Activated CD8-positive, alpha-beta memory T cell treated with anti-CD3 and anti-CD28 coated beads, Interleukin-2, amount 50 U/mL, for 1 hour (primary cell): ENCODE measurements around the gene PFKFB4.
"Not testable (repeated sequence)": the region's sequence is repeated elsewhere in the genome, so short reads cannot be mapped to it uniquely, and the experiment has no call there.

Source experiments
- DNase-seq: peaks from one replicate; pipeline ENCODE4 v3.0.0-alpha.2; 2020; ENCODE audit errors: extremely low read depth

The PFKFB4 gene

GRCh38 chr3:48492461-48493202, 64.0 kb downstream of the PFKFB4 start:
- DNase-seq = no peak

DNA sequence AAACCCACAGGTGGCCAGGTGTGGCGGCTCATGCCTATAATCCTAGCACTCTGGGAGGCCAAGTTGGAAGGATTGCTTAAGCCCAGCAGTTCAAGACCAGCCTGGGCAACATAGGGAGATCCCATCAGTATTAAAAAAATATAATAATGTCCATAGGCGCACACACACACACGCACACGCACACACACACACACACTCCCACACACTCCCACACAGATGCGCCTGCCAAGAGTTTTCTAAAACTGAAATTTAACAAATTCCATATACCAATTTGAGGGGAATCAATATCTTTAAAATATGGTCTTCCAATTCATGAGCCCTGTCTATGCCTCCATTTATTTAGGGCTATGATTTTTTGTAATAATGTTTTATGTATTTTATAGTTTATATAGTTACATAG, 69.7 kb downstream of the PFKFB4 start:
- DNase-seq = no peak

GRCh38 chr3:48482822-48483221, 73.8 kb downstream of the PFKFB4 start:
- DNase-seq = not testable (repeated sequence)

DNA sequence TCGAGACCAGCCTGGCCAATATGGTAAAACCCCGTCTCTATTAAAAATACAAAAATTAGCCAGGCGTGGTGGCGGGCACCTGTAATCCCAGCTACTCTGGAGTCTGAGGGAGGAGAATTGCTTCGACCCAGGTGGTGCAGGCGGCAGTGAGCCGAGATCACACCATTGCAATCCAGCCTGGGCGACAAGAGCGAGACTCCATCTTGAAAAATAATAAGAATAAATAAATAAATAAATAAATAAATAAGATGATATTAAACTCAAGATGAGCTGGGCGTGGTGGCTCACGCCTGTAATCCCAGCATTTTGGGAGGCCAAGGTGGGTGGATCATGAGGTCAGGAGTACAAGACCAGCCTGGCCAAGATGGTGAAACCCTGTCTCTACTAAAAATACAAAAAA, 75.7 kb downstream of the PFKFB4 start:
- DNase-seq = not testable (repeated sequence)

GRCh38 chr3:48478626-48479555, 77.7 kb downstream of the PFKFB4 start:
- no peak for DNase-seq

GRCh38 chr3:48477959-48478520, 78.6 kb downstream of the PFKFB4 start:
- no peak for DNase-seq

DNA sequence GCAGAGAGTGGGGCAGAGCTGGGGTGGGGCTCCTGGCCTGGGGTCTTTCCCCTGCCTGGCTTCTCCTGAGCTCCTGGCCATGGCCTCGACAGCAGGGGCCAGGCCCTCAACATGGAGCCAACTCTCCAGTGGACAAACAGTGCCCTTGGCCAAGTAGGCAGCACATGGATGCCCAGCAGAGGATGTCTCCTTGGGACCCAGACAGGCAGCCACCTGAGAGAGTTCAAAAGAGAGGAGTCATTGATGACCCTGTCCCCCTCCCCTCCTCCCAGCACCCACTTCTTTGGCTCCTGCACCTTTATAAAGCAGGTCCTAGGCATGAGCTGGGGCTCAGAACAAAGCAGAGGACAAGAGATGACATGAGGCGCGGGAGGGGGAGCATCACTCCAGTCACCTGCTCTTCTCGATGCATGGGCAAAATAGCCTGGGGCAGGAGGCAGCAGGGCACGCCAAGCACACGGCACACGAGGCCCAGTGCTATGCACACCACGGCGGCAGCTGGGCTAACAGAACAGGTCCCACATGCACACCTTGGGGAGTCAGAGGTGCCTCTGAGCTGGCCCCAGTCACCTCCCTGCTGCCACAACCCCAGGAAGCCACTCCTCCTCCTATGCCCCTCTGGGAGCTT, 80.1 kb downstream of the PFKFB4 start:
- DNase-seq = no peak

DNA sequence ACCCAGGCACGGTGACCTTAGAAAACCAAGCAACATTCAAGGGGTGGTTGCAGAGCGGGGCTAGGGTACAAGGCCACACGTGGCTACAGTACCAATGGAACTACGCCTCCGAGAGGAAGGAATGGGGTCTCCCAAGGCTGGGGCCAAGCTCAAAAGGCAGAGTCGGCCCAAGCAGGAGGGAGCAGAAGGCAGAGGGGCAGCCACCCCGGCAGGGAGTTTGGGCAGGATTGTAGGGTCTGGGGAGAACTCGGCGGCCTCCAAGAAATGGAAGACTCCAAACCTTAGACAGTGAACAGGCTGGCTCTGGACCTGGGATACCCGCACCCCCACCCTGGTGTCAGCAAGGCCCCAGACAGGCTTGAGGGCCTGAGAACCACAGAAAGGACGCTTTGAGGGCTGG, 81.4 kb downstream of the PFKFB4 start:
- no peak for DNase-seq

DNA sequence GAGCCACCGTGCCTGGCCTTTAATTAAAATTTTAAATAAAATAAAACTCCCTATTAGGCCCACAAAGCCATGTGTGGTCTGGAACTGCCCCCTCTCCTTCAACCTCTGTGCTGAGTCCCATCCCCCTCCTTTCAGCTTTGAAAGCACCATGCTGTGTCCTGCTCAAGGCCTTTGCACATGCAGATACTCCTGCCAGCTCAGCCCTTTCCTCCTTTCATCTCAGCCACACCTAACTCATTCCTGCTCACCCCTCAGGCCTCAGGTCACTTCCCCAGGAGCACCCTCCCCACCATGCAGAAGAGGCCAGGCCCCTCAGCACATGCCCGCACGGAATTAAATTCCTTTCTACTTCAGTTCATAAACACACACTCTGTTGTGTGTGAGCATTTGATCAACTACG, 82.0 kb downstream of the PFKFB4 start:
- DNase-seq = no peak

DNA sequence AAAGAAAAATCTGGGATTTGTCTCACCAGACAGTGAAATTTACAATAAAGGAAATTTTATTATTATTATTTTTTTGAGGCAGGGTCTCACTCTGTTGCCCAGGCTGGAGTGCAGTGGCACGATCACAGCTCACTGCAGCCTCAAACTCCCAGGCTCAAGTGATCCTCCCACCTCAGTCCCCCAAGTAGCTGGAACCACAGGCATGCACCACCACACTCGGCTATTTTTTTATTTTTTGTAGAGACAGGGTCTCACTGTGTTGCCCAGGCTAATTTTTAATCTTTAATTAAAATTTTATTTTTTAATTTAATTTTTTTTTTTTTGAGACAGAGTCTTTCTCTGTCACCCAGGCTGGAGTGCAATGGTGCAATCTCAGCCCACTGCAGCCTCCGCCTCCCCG, 82.6 kb downstream of the PFKFB4 start:
- not testable (repeated sequence) for DNase-seq

DNA sequence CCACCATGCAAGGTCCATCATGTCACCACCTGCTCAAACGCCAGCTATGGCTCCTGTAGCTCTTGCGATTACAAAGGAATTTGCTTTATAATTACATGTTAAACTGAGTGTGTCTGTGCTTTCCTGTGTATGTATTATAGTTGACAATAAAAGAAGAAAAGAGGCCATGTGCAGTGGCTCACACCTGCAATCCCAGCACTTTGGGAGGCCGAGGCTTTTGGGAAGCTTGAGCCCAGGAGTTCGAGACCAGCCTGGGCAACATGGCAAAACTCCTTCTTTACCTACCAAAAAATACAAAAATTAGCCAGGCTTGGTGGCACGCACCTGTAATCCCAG, 83.0 kb downstream of the PFKFB4 start:
- DNase-seq = no peak

DNA sequence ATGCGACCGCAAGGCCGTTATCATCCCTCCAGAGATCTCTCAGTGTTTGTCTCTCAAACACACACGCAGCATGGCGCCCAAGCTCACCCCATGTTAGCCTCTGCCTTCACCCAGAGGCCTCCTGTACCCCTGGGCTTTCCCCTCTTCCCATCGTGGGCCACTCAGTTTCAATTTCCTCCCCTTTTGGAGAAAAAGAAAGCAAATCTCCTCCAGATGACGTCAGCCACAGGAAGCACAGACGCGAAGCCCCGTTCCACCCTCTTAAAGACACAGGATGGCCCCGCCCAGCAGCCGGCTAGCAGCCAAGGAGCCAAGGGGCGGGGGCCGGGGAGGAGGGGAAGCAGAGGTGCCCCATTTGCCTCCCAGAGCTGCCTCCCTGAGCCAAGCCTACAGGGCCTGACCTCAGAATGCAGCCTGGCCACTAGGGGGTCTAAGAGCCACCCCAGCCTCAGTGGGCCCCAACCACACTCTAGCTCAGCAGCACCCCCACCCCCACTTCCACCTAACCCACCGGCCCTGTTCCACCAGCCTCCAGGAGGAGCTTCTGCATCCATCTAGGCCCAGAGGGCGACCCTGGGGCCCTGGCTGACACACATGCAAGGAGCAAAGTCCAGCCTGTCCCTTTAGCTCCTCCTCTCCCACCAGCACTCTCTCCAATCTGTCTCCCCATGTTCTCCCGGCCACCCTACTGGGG, 83.5 kb downstream of the PFKFB4 start:
- peak; percentile 91 for DNase-seq

DNA sequence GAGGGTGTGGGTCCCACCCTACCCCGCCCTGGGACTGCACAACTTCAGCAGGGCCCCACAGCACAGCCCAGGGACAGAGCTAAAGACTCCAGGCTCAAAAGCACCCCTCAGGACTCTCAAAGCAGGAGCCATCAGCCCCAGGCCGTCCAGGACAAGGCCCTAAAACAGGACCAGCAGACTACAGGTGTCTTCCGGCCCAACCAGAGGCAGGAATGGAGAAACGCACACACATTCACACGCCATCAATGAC, 84.0 kb downstream of the PFKFB4 start:
- DNase-seq = no peak

GRCh38 chr3:48470286-48470685, 86.3 kb downstream of the PFKFB4 start:
- no peak for DNase-seq

- DNase-seq = no peak
Measured at GRCh38 chr3:48469046-48469915, 87.3 kb downstream of the PFKFB4 start.

DNA sequence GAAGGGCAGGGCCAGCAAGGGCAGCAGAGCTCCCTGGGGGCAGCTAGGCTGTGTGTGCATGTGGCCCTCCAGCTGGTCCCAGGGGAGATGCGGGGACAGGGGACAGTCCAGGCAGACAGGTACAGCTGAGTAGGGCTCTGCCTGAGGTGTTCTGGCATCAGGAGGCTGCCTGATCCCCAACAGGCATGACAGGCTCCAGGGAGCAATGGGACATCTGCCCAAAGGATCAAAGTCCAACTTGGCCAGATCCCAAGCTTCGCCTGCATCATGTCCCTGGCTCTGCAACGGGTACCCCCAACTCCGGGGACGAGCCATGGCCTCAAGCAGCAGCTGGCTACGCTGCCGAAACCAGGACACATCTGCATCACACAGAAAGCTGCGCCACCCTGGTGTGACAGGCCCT, 88.3 kb downstream of the PFKFB4 start:
- DNase-seq = no peak
